ENCODE data around the gene LMTK2. TPM values are rescaled to one million over a fixed set of nuclear protein-coding genes. Genes with fewer than 3 reads are reported as not detected.

LMTK2 gene
- total RNA-seq, 1 donor from 2014 or later: 21.6 TPM

DNA sequence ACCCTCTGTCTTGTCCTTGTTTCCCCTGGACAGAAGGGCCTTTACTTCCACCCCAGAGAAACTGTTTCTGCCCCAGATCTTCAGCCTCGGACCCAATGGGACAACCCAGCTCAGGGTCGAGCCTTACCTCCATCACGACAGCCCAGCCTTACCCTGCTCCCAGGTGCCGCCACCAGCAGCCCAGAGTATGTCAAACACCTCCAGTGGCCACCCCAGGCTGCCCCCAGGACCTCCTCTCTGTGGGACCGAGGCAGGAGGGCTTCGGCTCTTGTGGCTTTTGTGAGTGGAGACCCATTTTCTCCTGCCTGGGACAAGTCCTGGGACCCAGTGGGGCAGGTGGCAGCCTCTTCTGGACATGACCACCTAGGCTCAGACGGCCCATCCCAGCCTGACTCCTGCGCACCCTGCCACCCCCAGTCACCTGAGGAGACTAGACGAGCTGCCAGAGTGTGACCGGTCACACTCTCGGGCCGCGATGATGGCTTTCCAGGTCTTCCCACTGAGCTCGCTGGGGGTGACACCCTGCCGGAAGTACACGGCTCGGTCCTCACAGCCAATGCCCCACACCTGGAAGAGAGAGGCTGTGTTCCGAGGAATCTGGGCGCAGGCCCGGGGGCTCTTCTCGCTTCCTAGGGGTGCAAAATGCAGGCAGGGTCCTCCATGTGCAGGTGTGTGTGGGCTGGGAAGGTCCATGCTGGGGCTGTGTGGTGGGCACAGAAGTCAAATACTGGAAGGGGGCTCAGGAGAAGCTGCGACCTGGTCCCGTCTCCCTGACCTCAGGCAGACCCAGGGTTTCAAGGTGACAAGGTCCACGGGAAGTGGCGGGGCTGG, 129.9 kb downstream of the LMTK2 start:
- no peak for DNase-seq (ENCODE audit: extremely low spot score in 2 of 2)
- TF ChIP-seq POLR2AphosphoS5 (IDR thresholded peaks at IDR 0.05; ENCODE audit: insufficient read depth in 1 of 2, low read depth in 1 of 2) (no peak), POLR2A (IDR thresholded peaks at IDR 0.05) (no peak)
- TF ChIP-seq, protein P1, sequence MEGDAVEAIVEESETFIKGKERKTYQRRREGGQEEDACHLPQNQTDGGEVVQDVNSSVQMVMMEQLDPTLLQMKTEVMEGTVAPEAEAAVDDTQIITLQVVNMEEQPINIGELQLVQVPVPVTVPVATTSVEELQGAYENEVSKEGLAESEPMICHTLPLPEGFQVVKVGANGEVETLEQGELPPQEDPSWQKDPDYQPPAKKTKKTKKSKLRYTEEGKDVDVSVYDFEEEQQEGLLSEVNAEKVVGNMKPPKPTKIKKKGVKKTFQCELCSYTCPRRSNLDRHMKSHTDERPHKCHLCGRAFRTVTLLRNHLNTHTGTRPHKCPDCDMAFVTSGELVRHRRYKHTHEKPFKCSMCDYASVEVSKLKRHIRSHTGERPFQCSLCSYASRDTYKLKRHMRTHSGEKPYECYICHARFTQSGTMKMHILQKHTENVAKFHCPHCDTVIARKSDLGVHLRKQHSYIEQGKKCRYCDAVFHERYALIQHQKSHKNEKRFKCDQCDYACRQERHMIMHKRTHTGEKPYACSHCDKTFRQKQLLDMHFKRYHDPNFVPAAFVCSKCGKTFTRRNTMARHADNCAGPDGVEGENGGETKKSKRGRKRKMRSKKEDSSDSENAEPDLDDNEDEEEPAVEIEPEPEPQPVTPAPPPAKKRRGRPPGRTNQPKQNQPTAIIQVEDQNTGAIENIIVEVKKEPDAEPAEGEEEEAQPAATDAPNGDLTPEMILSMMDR (IDR thresholded peaks at IDR 0.05): no peak
- no peaks in the 10 kb centered on the region for H3K4me1 ChIP-seq
- intact Hi-C loops (cut with DNase I): no loop called here
- no peak overlapping the region for H3K4me3 ChIP-seq
- H3K36me3 ChIP-seq: peaks cover 0 to 20% of the 10 kb centered on the region in 2 donors
- H3K9me3 ChIP-seq: no peaks in the 10 kb centered on the region
- H3K27me3 ChIP-seq: no peaks in the 10 kb centered on the region
- no peak overlapping the region for H3K27ac ChIP-seq

DNA sequence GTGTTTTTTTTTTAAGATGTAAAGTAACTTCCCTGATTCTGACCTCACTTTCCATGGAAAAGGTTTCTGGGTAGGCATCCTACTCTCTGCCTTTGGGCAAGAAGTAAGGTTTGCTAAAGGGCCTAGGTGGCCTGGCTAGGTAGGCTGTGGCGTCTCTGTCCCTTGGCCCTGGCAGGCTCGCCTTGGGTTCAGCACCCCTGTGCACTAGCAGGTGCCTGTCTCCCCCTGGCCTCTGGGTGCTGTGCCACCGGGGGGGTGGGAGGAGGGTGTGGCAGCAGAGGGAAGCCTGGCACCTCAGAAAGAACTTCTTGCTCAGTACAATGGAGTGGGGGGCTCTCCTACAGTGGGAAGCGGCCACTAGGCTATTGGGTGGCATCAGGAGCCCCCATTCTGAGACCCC, 131.4 kb downstream of the LMTK2 start:
- TF ChIP-seq POLR2A (IDR thresholded peaks at IDR 0.05) (no peak), POLR2AphosphoS5 (IDR thresholded peaks at IDR 0.05; ENCODE audit: insufficient read depth in 1 of 2, low read depth in 1 of 2) (no peak)
- TF ChIP-seq, protein P1 (IDR thresholded peaks at IDR 0.05): no peak
- Histone ChIP-seq H3K36me3 (peaks cover 0 to 26% of the 10 kb centered on the region in 2 donors), H3K9me3 (no peaks in the 10 kb centered on the region), H3K27me3 (no peaks in the 10 kb centered on the region), H3K4me3 (no peak overlapping the region), H3K4me1 (no peaks in the 10 kb centered on the region), H3K27ac (no peak overlapping the region)
- no peak for DNase-seq (ENCODE audit: extremely low spot score in 2 of 2)
- intact Hi-C loops (cut with DNase I): no loop called here

DNA sequence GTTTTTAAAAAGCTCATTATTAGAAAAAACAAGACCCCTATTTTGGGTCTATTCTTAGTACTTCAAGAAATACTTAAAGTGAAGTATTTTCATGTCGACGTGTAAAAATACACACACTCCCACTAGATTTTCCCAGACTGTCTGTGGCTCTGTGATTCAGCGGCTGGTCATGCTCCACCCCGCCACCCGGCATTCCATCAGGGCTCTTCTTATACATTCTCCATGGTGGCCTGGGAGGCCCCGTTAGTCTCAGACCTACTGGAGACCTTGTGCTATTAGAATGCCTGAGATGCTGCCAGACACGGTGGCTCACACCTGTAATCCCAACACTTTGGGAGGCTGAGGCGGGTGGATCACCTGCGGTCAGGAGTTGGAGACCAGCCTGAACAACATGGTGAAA, 132.3 kb downstream of the LMTK2 start:
- H3K9me3 ChIP-seq: no peaks in the 10 kb centered on the region
- no peak overlapping the region for H3K4me3 ChIP-seq
- intact Hi-C loops (cut with DNase I): no loop called here
- H3K36me3 ChIP-seq: peaks cover 0 to 19% of the 10 kb centered on the region in 2 donors
- H3K4me1 ChIP-seq: no peaks in the 10 kb centered on the region
- no peak for TF ChIP-seq POLR2AphosphoS5 (IDR thresholded peaks at IDR 0.05; ENCODE audit: insufficient read depth in 1 of 2, low read depth in 1 of 2)
- TF ChIP-seq, protein P1 (IDR thresholded peaks at IDR 0.05): no peak
- no peak for TF ChIP-seq POLR2A (IDR thresholded peaks at IDR 0.05)
- no peak for DNase-seq (ENCODE audit: extremely low spot score in 2 of 2)
- no peaks in the 10 kb centered on the region for H3K27me3 ChIP-seq
- no peak overlapping the region for H3K27ac ChIP-seq

DNA sequence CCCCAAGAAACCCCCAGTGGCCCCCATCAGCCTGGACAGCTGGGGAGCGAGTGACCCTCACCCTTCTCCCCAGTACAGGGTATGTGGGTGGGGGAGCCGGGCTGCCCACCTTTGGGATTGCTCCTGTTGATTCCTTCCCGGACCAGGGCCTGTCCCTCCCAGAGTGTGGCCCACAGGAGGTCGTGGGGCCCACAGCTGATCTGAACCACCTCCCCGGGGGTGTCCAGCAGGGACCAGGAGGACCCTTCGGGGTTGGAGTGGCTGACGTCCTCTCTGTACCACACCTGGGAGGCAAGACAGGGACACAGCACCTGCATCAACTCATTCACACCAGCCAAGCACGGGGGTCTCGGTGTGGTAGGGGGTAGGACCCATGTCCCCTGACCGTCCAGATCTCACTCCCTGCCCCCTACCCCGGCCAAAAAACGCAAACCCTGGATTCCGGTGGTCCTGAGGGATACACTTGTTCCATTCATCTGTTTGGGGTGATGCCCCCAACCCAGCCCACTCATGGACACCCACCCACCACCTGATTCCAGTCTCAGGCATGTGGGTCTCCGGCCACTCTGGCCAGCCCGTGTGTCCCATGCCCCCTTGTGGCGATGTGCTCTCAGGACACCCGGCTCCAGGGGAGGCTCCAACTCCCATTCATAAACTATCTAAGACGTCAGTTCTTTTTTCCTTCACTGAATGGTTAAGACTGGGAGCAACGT, 134.5 kb downstream of the LMTK2 start:
- Histone ChIP-seq H3K4me1 (no peaks in the 10 kb centered on the region), H3K36me3 (peaks cover 0 to 35% of the 10 kb centered on the region in 2 donors), H3K27ac (no peak overlapping the region), H3K9me3 (no peaks in the 10 kb centered on the region), H3K27me3 (no peaks in the 10 kb centered on the region), H3K4me3 (no peak overlapping the region)
- intact Hi-C loops (cut with DNase I): no loop called here
- peak in 1 of 2 donors; percentile 72 for DNase-seq (ENCODE audit: extremely low spot score in 2 of 2)
- TF ChIP-seq POLR2A (IDR thresholded peaks at IDR 0.05): no peak
- TF ChIP-seq, protein P1 (IDR thresholded peaks at IDR 0.05): peak in 1 of 3 experiments; percentile 21
